ENCODE results near the gene RSPH6A. TPM values are rescaled to one million over a fixed set of nuclear protein-coding genes. Genes with fewer than 3 reads are reported as not detected.

RSPH6A gene
- polyA plus RNA-seq, 1 donor from 2014 or later = not detected

DNA sequence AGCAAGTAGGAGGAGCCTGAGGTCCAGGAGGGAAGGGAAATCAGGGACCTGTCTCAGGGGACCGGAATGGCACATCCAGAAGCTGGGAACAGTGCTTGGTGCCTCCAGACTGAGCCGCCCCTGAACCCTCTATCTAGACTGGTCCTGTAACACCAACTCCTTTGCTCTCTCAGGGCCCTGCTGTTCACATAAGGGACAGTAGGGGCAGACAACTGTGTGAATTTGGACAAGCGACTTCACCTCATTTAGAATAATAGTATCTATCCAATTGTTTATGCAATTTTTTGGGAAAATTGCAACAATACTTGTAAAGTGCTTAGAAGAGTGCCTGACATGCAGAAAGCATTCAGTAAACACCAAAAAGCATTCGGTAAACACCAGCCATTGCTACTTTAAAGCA, 33.8 kb upstream of the RSPH6A start:
- Histone ChIP-seq H3K27ac (ENCODE audit: low read length) (no peak overlapping the region), H2AFZ (ENCODE audit: low read depth, low read length) (no peak overlapping the region), H3K9ac (ENCODE audit: low read length) (no peak overlapping the region), H3K9me2 (ENCODE audit: insufficient read depth, low read length) (no peaks in the 10 kb centered on the region), H3K9me3 (ENCODE audit: low read length) (no peaks in the 10 kb centered on the region), H3K27me3 (ENCODE audit: insufficient read depth, low read depth, low read length) (no peaks in the 10 kb centered on the region), H3K4me3 (ENCODE audit: low read length) (no peak overlapping the region), H4K20me1 (ENCODE audit: insufficient read depth) (no peaks in the 10 kb centered on the region), H3K36me3 (ENCODE audit: insufficient read depth, low read length) (peaks cover 6% of the 10 kb centered on the region), H3K4me2 (ENCODE audit: low read length) (no peak overlapping the region), H3K79me2 (replicated peaks; ENCODE audit: insufficient read depth, low read length) (no peaks in the 10 kb centered on the region), H3F3A (ENCODE audit: insufficient read depth, low read length, poor library complexity, severe bottlenecking) (no peaks in the 10 kb centered on the region)
- TF ChIP-seq TAF1 (IDR thresholded peaks at IDR 0.05; ENCODE audit: low read depth) = no peak
- no peak for TF ChIP-seq RAD21 (conservative IDR thresholded peaks at IDR 0.05)
- TF ChIP-seq, protein P1, sequence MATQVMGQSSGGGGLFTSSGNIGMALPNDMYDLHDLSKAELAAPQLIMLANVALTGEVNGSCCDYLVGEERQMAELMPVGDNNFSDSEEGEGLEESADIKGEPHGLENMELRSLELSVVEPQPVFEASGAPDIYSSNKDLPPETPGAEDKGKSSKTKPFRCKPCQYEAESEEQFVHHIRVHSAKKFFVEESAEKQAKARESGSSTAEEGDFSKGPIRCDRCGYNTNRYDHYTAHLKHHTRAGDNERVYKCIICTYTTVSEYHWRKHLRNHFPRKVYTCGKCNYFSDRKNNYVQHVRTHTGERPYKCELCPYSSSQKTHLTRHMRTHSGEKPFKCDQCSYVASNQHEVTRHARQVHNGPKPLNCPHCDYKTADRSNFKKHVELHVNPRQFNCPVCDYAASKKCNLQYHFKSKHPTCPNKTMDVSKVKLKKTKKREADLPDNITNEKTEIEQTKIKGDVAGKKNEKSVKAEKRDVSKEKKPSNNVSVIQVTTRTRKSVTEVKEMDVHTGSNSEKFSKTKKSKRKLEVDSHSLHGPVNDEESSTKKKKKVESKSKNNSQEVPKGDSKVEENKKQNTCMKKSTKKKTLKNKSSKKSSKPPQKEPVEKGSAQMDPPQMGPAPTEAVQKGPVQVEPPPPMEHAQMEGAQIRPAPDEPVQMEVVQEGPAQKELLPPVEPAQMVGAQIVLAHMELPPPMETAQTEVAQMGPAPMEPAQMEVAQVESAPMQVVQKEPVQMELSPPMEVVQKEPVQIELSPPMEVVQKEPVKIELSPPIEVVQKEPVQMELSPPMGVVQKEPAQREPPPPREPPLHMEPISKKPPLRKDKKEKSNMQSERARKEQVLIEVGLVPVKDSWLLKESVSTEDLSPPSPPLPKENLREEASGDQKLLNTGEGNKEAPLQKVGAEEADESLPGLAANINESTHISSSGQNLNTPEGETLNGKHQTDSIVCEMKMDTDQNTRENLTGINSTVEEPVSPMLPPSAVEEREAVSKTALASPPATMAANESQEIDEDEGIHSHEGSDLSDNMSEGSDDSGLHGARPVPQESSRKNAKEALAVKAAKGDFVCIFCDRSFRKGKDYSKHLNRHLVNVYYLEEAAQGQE (IDR thresholded peaks at IDR 0.05; ENCODE audit: borderline replicate concordance) = no peak
- no peak for TF ChIP-seq MXI1 (conservative IDR thresholded peaks at IDR 0.05; ENCODE audit: poor library complexity, severe bottlenecking)
- TF ChIP-seq EZH2 (IDR thresholded peaks at IDR 0.05; ENCODE audit: borderline replicate concordance, insufficient read depth, low read length, poor library complexity, severe bottlenecking) = no peak
- TF ChIP-seq EP300 (conservative IDR thresholded peaks at IDR 0.05; ENCODE audit: poor library complexity, severe bottlenecking) = no peak
- TF ChIP-seq, protein P2, sequence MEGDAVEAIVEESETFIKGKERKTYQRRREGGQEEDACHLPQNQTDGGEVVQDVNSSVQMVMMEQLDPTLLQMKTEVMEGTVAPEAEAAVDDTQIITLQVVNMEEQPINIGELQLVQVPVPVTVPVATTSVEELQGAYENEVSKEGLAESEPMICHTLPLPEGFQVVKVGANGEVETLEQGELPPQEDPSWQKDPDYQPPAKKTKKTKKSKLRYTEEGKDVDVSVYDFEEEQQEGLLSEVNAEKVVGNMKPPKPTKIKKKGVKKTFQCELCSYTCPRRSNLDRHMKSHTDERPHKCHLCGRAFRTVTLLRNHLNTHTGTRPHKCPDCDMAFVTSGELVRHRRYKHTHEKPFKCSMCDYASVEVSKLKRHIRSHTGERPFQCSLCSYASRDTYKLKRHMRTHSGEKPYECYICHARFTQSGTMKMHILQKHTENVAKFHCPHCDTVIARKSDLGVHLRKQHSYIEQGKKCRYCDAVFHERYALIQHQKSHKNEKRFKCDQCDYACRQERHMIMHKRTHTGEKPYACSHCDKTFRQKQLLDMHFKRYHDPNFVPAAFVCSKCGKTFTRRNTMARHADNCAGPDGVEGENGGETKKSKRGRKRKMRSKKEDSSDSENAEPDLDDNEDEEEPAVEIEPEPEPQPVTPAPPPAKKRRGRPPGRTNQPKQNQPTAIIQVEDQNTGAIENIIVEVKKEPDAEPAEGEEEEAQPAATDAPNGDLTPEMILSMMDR (IDR thresholded peaks at IDR 0.05; ENCODE audit: poor library complexity, severe bottlenecking) = no peak
- no peak for TF ChIP-seq SMC3 (conservative IDR thresholded peaks at IDR 0.05; ENCODE audit: poor library complexity)
- TF ChIP-seq POLR2AphosphoS5 (IDR thresholded peaks at IDR 0.05) = no peak

DNA sequence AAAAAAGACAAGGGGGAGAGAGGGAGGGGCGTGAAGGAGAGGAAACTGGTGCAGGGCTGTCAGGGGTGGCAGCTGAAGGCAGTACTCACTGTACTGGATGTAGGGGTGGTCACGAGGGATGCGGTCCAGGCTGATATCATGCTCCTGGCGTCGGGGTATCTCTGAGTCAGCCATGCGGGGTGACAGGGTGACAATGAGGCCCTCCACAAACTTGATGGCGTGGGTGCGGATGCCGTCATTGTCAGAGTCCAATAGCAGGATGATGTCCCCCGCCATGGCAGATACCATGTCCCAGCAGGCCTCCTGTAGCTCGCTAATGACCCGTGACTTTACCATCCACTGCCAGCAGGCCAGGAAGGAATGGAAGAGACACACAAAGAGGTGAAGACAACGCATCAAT, 32.6 kb upstream of the RSPH6A start:
- Histone ChIP-seq H4K20me1 (ENCODE audit: insufficient read depth) (no peaks in the 10 kb centered on the region), H3F3A (ENCODE audit: insufficient read depth, low read length, poor library complexity, severe bottlenecking) (no peaks in the 10 kb centered on the region)
- TF ChIP-seq POLR2AphosphoS5 (IDR thresholded peaks at IDR 0.05) = no peak
- TF ChIP-seq SMC3 (conservative IDR thresholded peaks at IDR 0.05; ENCODE audit: poor library complexity) = no peak

GRCh38 chr19:45842198-45842597, 27.1 kb upstream of the RSPH6A start:
- H3K9ac ChIP-seq (ENCODE audit: low read length) = no peak overlapping the region
- no peak for TF ChIP-seq TAF1 (IDR thresholded peaks at IDR 0.05; ENCODE audit: low read depth)
- TF ChIP-seq, protein P2 (IDR thresholded peaks at IDR 0.05; ENCODE audit: poor library complexity, severe bottlenecking) = no peak
- TF ChIP-seq EZH2 (IDR thresholded peaks at IDR 0.05; ENCODE audit: borderline replicate concordance, insufficient read depth, low read length, poor library complexity, severe bottlenecking) = no peak
- TF ChIP-seq EP300 (conservative IDR thresholded peaks at IDR 0.05; ENCODE audit: poor library complexity, severe bottlenecking) = no peak
- no peak for TF ChIP-seq MXI1 (conservative IDR thresholded peaks at IDR 0.05; ENCODE audit: poor library complexity, severe bottlenecking)

More for the DNA sequence above, 32.6 kb upstream of the RSPH6A start:
- H3K36me3 ChIP-seq (ENCODE audit: insufficient read depth, low read length) = peaks cover 6% of the 10 kb centered on the region
- no peaks in the 10 kb centered on the region for H3K9me2 ChIP-seq (ENCODE audit: insufficient read depth, low read length)
- no peak overlapping the region for H3K9ac ChIP-seq (ENCODE audit: low read length)
- H3K79me2 ChIP-seq (replicated peaks; ENCODE audit: insufficient read depth, low read length) = no peaks in the 10 kb centered on the region
- H3K9me3 ChIP-seq (ENCODE audit: low read length) = no peaks in the 10 kb centered on the region
- H3K4me2 ChIP-seq (ENCODE audit: low read length) = no peak overlapping the region
- H2AFZ ChIP-seq (ENCODE audit: low read depth, low read length) = no peak overlapping the region
- H3K4me3 ChIP-seq (ENCODE audit: low read length) = no peak overlapping the region
- no peak overlapping the region for H3K27ac ChIP-seq (ENCODE audit: low read length)
- no peaks in the 10 kb centered on the region for H3K27me3 ChIP-seq (ENCODE audit: insufficient read depth, low read depth, low read length)

More at GRCh38 chr19:45842198-45842597, 27.1 kb upstream of the RSPH6A start:
- no peaks in the 10 kb centered on the region for H3F3A ChIP-seq (ENCODE audit: insufficient read depth, low read length, poor library complexity, severe bottlenecking)
- H2AFZ ChIP-seq (ENCODE audit: low read depth, low read length) = no peak overlapping the region
- no peaks in the 10 kb centered on the region for H3K27me3 ChIP-seq (ENCODE audit: insufficient read depth, low read depth, low read length)
- H4K20me1 ChIP-seq (ENCODE audit: insufficient read depth) = no peaks in the 10 kb centered on the region
- H3K36me3 ChIP-seq (ENCODE audit: insufficient read depth, low read length) = no peaks in the 10 kb centered on the region
- peaks cover 4% of the 10 kb centered on the region for H3K9me3 ChIP-seq (ENCODE audit: low read length)
- H3K4me3 ChIP-seq (ENCODE audit: low read length) = no peak overlapping the region
- H3K4me2 ChIP-seq (ENCODE audit: low read length) = no peak overlapping the region
- H3K27ac ChIP-seq (ENCODE audit: low read length) = no peak overlapping the region
- H3K9me2 ChIP-seq (ENCODE audit: insufficient read depth, low read length) = no peaks in the 10 kb centered on the region
- H3K79me2 ChIP-seq (replicated peaks; ENCODE audit: insufficient read depth, low read length) = no peaks in the 10 kb centered on the region
